ENCODE results near the gene RAB6B. TPM values are rescaled to one million over a fixed set of nuclear protein-coding genes. Genes with fewer than 3 reads are reported as not detected.

Gene RAB6B
- total RNA-seq, 2 experiments from 2014 or later, result 0.23 to 0.51 TPM

DNA sequence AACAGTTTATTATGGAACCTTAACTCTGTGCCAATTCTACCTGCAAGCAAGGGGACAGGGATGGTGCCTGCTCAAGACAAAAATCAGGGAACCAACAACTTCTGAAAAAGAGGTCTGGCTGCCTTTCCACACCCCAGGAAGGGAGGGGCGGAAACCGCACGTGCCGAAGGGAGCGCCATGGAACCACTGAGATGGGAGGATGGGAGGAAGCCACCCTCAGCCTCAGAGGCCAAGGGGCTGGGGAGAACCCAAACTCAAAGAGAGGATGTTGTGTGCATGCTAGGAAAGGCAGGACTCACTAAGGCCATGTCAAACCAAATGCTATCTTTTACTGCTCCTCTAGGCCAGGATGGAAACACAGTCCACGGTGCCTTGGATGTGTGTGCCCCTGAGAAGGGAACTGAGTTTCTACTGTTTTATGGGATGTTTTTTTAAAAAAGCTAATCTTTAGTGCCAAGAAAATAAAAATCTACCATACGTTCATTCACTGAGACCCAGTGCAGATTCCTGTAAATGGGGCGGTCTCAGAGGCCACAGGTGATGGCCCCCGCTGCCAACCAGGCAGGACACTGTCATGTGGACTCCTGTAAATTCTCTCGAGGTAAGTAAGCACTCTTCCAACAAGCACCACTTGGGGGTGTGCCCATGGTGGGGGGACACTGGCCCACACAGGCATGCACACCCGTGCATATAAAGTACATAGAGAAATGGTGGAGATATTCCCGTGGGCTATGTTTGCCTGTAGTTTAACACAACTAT lies 69.5 kb downstream of the RAB6B start:
- Mint-ChIP-seq H3K9me3 (ENCODE audit: low read depth) (no peaks in the 10 kb centered on the region), H3K27me3 (no peaks in the 10 kb centered on the region), H3K4me1 (no peaks in the 10 kb centered on the region), H3K27ac (no peak overlapping the region), H3K36me3 (ENCODE audit: low read depth) (peaks cover 35% of the 10 kb centered on the region), H3K4me3 (no peak overlapping the region)
- ChIA-PET POLR2A (no interaction called here), CTCF (no interaction called here)
- intact Hi-C loops (cut with DNase I, micrococcal nuclease), result no loop called here
- ATAC-seq (no peak), DNase-seq (no peak)

- H3K9me3 Mint-ChIP-seq (ENCODE audit: low read depth), result no peaks in the 10 kb centered on the region
- peaks cover 45% of the 10 kb centered on the region for H3K36me3 Mint-ChIP-seq (ENCODE audit: low read depth)
- H3K4me3 Mint-ChIP-seq, result no peak overlapping the region
- DNase-seq, result no peak
- ATAC-seq, result no peak
- H3K4me1 Mint-ChIP-seq, result no peaks in the 10 kb centered on the region
- no peak overlapping the region for H3K27ac Mint-ChIP-seq
- ChIA-PET POLR2A (no interaction called here), CTCF (no interaction called here)
- H3K27me3 Mint-ChIP-seq, result no peaks in the 10 kb centered on the region
- intact Hi-C loops (cut with DNase I, micrococcal nuclease), result loop anchor here in 1 of 2 experiments (5.0 kb wide), 1 partner anchor 1098 kb away; no protein-coding TSS in a partner anchor
These were observed 70.7 kb downstream of the RAB6B start for GRCh38 chr3:133824961-133825485.

DNA sequence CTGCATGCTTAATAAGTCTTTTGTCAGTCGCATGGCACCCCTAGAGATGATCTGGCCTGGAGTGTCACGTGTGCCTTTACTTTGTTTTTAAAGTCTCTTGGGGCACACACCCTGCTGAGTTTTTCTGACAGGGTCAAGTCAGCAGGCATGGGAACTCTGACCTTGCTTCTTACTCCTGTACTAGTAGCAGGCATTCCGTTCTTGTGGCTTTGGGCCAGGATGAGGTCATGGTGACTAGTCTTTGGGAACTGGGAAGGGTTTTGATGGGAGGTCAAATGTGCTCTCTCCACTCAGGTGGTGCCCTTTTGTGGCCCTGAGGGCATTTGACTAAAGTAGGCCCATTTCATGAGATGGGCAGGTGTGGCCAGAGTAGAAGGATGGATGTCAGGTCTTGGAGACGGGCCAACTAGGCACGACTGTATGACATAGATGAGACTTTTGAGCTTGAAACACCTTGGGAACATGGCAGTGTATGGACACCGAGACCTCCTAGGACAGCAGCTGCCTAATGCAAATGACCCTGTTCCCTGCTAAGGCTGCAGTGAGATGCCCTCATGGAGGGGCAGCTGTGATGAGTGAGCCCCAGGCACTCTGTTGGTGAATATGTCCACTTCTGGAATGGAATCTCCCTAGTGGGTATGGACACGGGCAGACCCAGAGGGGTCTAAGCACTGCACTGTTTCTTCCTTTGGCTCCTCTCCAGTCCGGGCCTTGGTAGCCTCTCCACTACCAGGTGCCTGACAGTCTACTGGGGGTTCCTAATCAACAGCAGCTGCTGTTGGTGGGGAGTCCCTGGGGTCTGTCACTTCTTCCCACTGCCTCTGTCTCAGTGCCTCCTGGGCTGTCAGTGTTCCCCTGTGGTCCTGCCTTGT lies 73.7 kb downstream of the RAB6B start:
- ATAC-seq (peak; percentile 39), DNase-seq (peak; percentile 21)
- Mint-ChIP-seq H3K27me3 (no peaks in the 10 kb centered on the region), H3K36me3 (ENCODE audit: low read depth) (peaks cover 53% of the 10 kb centered on the region), H3K27ac (no peak overlapping the region), H3K4me1 (peaks cover 3% of the 10 kb centered on the region), H3K4me3 (no peak overlapping the region), H3K9me3 (ENCODE audit: low read depth) (no peaks in the 10 kb centered on the region)
- ChIA-PET CTCF (interaction anchor here (0.6 to 0.8 kb wide), 3 partner anchors 70 to 510 kb away, joined by 3 read pairs; no protein-coding TSS in a partner anchor), POLR2A (interaction anchor here (0.7 kb wide), 1 partner anchor 14 kb away, joined by 3 read pairs; no protein-coding TSS in a partner anchor)
- intact Hi-C loops (cut with DNase I, micrococcal nuclease), result loop anchor here (1.0 to 5.0 kb wide), 2 partner anchors 105 to 1095 kb away; no protein-coding TSS in a partner anchor

GRCh38 chr3:133820889-133821675 lies 74.6 kb downstream of the RAB6B start:
- ATAC-seq (no peak), DNase-seq (no peak)
- Mint-ChIP-seq H3K27ac (no peak overlapping the region), H3K27me3 (no peaks in the 10 kb centered on the region), H3K36me3 (ENCODE audit: low read depth) (peaks cover 52% of the 10 kb centered on the region), H3K4me3 (no peak overlapping the region), H3K4me1 (peaks cover 3% of the 10 kb centered on the region), H3K9me3 (ENCODE audit: low read depth) (no peaks in the 10 kb centered on the region)
- CTCF ChIA-PET, result interaction anchor here (0.7 to 0.8 kb wide), 2 partner anchors 45 to 69 kb away, joined by 3 read pairs; no protein-coding TSS in a partner anchor
- intact Hi-C loops (cut with DNase I, micrococcal nuclease), result loop anchor here (1.0 to 5.0 kb wide), 2 partner anchors 106 to 1094 kb away; no protein-coding TSS in a partner anchor
- POLR2A ChIA-PET, result interaction anchor here (0.9 kb wide), 1 partner anchor 15 kb away, joined by 3 read pairs; no protein-coding TSS in a partner anchor

- H3K27me3 Mint-ChIP-seq, result no peaks in the 10 kb centered on the region
- ATAC-seq, result no peak
- H3K27ac Mint-ChIP-seq, result no peak overlapping the region
- peaks cover 3% of the 10 kb centered on the region for H3K4me1 Mint-ChIP-seq
- POLR2A ChIA-PET, result interaction anchor here (0.7 to 0.9 kb wide), 3 partner anchors 14 to 548 kb away, joined by 3 read pairs; no protein-coding TSS in a partner anchor
- H3K36me3 Mint-ChIP-seq (ENCODE audit: low read depth), result peaks cover 58% of the 10 kb centered on the region
- no peak for DNase-seq
- intact Hi-C loops (cut with DNase I, micrococcal nuclease), result loop anchor here in 1 of 2 experiments (5.0 kb wide), 1 partner anchor 1093 kb away; no protein-coding TSS in a partner anchor
- no peaks in the 10 kb centered on the region for H3K9me3 Mint-ChIP-seq (ENCODE audit: low read depth)
- CTCF ChIA-PET, result interaction anchor here (0.8 to 1.2 kb wide), 6 partner anchors 14 to 110 kb away, joined by 3 to 4 read pairs (median 3); no protein-coding TSS in a partner anchor
- H3K4me3 Mint-ChIP-seq, result no peak overlapping the region
These were observed 75.6 kb downstream of the RAB6B start for GRCh38 chr3:133820129-133820528.

- H3K4me1 Mint-ChIP-seq, result peaks cover 17% of the 10 kb centered on the region
- no peak for DNase-seq
- peaks cover 39% of the 10 kb centered on the region for H3K36me3 Mint-ChIP-seq (ENCODE audit: low read depth)
- CTCF ChIA-PET, result interaction anchor here (1.2 kb wide), 1 partner anchor 9 kb away, joined by 4 read pairs; no protein-coding TSS in a partner anchor
- POLR2A ChIA-PET, result no interaction called here
- no peak overlapping the region for H3K27ac Mint-ChIP-seq
- intact Hi-C loops (cut with DNase I, micrococcal nuclease), result loop anchor here in 1 of 2 experiments (10.0 kb wide), 1 partner anchor 379 kb away; no protein-coding TSS in a partner anchor
- no peaks in the 10 kb centered on the region for H3K27me3 Mint-ChIP-seq
- H3K4me3 Mint-ChIP-seq, result no peak overlapping the region
- H3K9me3 Mint-ChIP-seq (ENCODE audit: low read depth), result no peaks in the 10 kb centered on the region
- ATAC-seq, result no peak
These were observed 80.3 kb downstream of the RAB6B start for GRCh38 chr3:133815386-133815785.

- Mint-ChIP-seq H3K4me3 (no peak overlapping the region), H3K27ac (no peak overlapping the region), H3K36me3 (ENCODE audit: low read depth) (peaks cover 45% of the 10 kb centered on the region), H3K4me1 (peaks cover 30% of the 10 kb centered on the region), H3K27me3 (no peaks in the 10 kb centered on the region), H3K9me3 (ENCODE audit: low read depth) (no peaks in the 10 kb centered on the region)
- DNase-seq (no peak), ATAC-seq (no peak)
- ChIA-PET CTCF (interaction anchor here (0.7 kb wide), 1 partner anchor 161 kb away, joined by 3 read pairs; no protein-coding TSS in a partner anchor), POLR2A (no interaction called here)
- intact Hi-C loops (cut with DNase I, micrococcal nuclease), result loop anchor here in 1 of 2 experiments (10.0 kb wide), 1 partner anchor 382 kb away; no protein-coding TSS in a partner anchor
These were observed 82.8 kb downstream of the RAB6B start for GRCh38 chr3:133812872-133813271.

DNA sequence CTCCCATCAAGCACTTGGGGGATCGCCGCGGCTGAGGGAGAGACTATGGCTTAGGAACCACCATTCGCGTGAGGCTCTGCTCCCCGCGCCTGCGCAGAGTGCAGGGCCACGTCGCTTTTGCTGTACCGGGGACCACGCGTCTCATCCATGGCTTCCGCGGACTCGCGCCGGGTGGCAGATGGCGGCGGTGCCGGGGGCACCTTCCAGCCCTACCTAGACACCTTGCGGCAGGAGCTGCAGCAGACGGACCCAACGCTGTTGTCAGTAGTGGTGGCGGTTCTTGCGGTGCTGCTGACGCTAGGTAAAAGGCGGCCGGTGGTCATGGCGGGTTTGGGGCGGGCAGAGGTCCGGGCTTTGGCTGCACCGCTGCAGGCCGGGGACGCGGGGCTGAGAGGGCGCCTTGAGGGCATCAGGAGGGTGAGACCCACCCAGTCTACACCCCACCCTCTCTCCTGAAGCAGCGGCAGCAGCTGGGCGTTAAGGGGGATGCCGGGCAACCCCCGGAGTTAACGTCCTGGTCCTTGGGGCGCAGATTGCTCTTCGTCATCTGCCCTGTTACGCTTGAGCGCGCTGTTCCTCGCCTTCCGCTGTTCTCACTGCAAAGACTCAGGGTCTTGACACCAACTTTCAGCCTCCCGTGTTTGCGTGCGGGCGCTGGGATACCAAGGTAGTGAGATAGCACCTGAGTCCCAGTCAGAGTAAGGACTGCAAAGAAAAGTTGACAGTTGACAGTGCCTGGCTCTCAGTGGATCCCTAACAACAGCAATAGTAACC lies 89.8 kb downstream of the RAB6B start, which contains the start of gene SRPRB:
Gene SRPRB, plus strand, starts transcription at position 114 of the 774 bp plus-strand sequence. Its CDS starts 34 bp downstream, at position 148.
- H3K27ac Mint-ChIP-seq, result peak within 1 kb of the TSS; percentile 98
- intact Hi-C loops (cut with DNase I, micrococcal nuclease), result loop anchor here (1.0 to 10.0 kb wide), 15 partner anchors 45 to 1389 kb away; partner anchors contain the start of genes CDV3 (in 2 of the 2), CEP63 (in 2 of the 2), NPHP3 (in 2 of the 2) and ANAPC13 (in 1 of the 2)
- ATAC-seq, result peak; percentile 99
- DNase-seq, result peak; percentile 98
- H3K27me3 Mint-ChIP-seq, result peaks cover 6% of the 10 kb centered on the region
- CTCF ChIA-PET, result interaction anchor here (0.6 to 2.7 kb wide), 6 partner anchors 9 to 315 kb away, joined by 3 to 8 read pairs (median 4); no protein-coding TSS in a partner anchor
- H3K4me1 Mint-ChIP-seq, result peaks cover 40% of the 10 kb centered on the region
- peak within 1 kb of the TSS; percentile 93 for H3K4me3 Mint-ChIP-seq
- POLR2A ChIA-PET, result interaction anchor here (0.6 to 1.2 kb wide), 2 partner anchors 15 to 384 kb away, joined by 3 read pairs; no protein-coding TSS in a partner anchor
- peaks cover 31% of the 10 kb centered on the region for H3K36me3 Mint-ChIP-seq (ENCODE audit: low read depth)
- H3K9me3 Mint-ChIP-seq (ENCODE audit: low read depth), result no peaks in the 10 kb centered on the region

GRCh38 chr3:133805384-133805701 lies 90.3 kb downstream of the RAB6B start:
- Mint-ChIP-seq H3K4me3 (peak overlapping the region; percentile 93), H3K27ac (peak overlapping the region; percentile 98), H3K27me3 (peaks cover 6% of the 10 kb centered on the region), H3K4me1 (peaks cover 36% of the 10 kb centered on the region), H3K36me3 (ENCODE audit: low read depth) (peaks cover 29% of the 10 kb centered on the region), H3K9me3 (ENCODE audit: low read depth) (no peaks in the 10 kb centered on the region)
- intact Hi-C loops (cut with DNase I, micrococcal nuclease), result loop anchor here (1.0 to 10.0 kb wide), 14 partner anchors 46 to 1388 kb away; partner anchors contain the start of genes CDV3 (in 2 of the 2), CEP63 (in 2 of the 2), NPHP3 (in 2 of the 2) and ANAPC13 (in 1 of the 2)
- ChIA-PET POLR2A (no interaction called here), CTCF (interaction anchor here (0.6 kb wide), 1 partner anchor 112 kb away, joined by 3 read pairs; no protein-coding TSS in a partner anchor)
- no peak for DNase-seq
- no peak for ATAC-seq
